ENCODE results near the gene PLCXD3. TPM values are rescaled to one million over a fixed set of nuclear protein-coding genes. Genes with fewer than 3 reads are reported as not detected.

The PLCXD3 gene
- total and polyA plus RNA-seq, 12 donors: 25.4 to 104 (median 51.6) TPM

GRCh38 chr5:41519801-41520200 is 9.4 kb upstream of the PLCXD3 start:
- no peak overlapping the region for H3K27ac ChIP-seq
- H3K4me3 ChIP-seq: no peak overlapping the region
- TF ChIP-seq CTCF (IDR thresholded peaks at IDR 0.05): peak in 8 of 9 donors; percentile 10 to 50 (median 23)
- 63 to 69% methylated on average over 6 of the region's 6 CpGs for WGBS, 2 donors
- intact Hi-C loops (cut with DNase I): loop anchor here in 8 of 10 donors (2.0 to 10.0 kb wide), 7 partner anchors 235 to 618 kb away; partner anchors contain the start of gene C7 (in 4 of the 8)
- H3K4me1 ChIP-seq: no peaks in the 10 kb centered on the region
- no peak for ATAC-seq
- no peaks in the 10 kb centered on the region for H3K36me3 ChIP-seq
- no peaks in the 10 kb centered on the region for H3K9me3 ChIP-seq
- H3K27me3 ChIP-seq: no peaks in the 10 kb centered on the region
- no peak for DNase-seq

- Histone ChIP-seq H3K27ac (no peak overlapping the region), H3K27me3 (no peaks in the 10 kb centered on the region), H3K4me1 (no peaks in the 10 kb centered on the region), H3K4me3 (no peak overlapping the region), H3K36me3 (no peaks in the 10 kb centered on the region), H3K9me3 (no peaks in the 10 kb centered on the region)
- ATAC-seq (no peak), DNase-seq (no peak)
- intact Hi-C loops (cut with DNase I): loop anchor here in 4 of 10 donors (5.0 to 10.0 kb wide), 4 partner anchors 233 to 613 kb away; partner anchors contain the start of gene C7 (in 2 of the 4)
- TF ChIP-seq CTCF (IDR thresholded peaks at IDR 0.05): no peak
Measured at GRCh38 chr5:41517909-41518308, 7.5 kb upstream of the PLCXD3 start.

- Histone ChIP-seq H3K36me3 (no peaks in the 10 kb centered on the region), H3K27me3 (peaks cover 0 to 16% (median 0%) of the 10 kb centered on the region in 7 donors), H3K4me3 (peak overlapping the region in 7 of 10 donors; percentile 62 to 78 (median 71)), H3K9me3 (no peaks in the 10 kb centered on the region), H3K27ac (peak overlapping the region in 8 of 10 donors; percentile 70 to 88 (median 80)), H3K4me1 (peaks cover 3 to 26% (median 12%) of the 10 kb centered on the region in 9 donors)
- no peak for TF ChIP-seq CTCF (IDR thresholded peaks at IDR 0.05)
- WGBS, 2 donors: 46 to 63% methylated on average over 1 of the region's 1 CpG
- ATAC-seq: no peak
- intact Hi-C loops (cut with DNase I): loop anchor here in 5 of 10 donors (5.0 to 10.0 kb wide), 3 partner anchors 226 to 606 kb away; partner anchors contain the start of gene C7 (in 1 of the 5)
- no peak for DNase-seq
Measured at GRCh38 chr5:41511241-41511640, 840 bp upstream of the PLCXD3 start.

- H3K27me3 ChIP-seq: peaks cover 0 to 16% (median 0%) of the 10 kb centered on the region in 7 donors
- DNase-seq (no peak), ATAC-seq (peak; percentile 14 to 52 (median 36))
- H3K9me3 ChIP-seq: no peaks in the 10 kb centered on the region
- peak overlapping the region; percentile 62 to 78 (median 72) for H3K4me3 ChIP-seq
- H3K4me1 ChIP-seq: peaks cover 3 to 32% (median 15%) of the 10 kb centered on the region in 9 donors
- 13% methylated on average over 35 of the region's 35 CpGs for WGBS, 2 donors
- H3K27ac ChIP-seq: peak overlapping the region; percentile 62 to 88 (median 80)
- H3K36me3 ChIP-seq: no peaks in the 10 kb centered on the region
- intact Hi-C loops (cut with DNase I): loop anchor here in 8 of 10 donors (5.0 to 10.0 kb wide), 5 partner anchors 55 to 605 kb away; partner anchors contain the start of gene C7 (in 1 of the 8)
- TF ChIP-seq CTCF (IDR thresholded peaks at IDR 0.05): no peak
Measured at GRCh38 chr5:41509399-41510175, 814 bp downstream of the PLCXD3 start.
